Muscle of leg (tissue), 11 donors: Measurements from ENCODE around the gene TPRG1. TPM values are rescaled to one million over a fixed set of nuclear protein-coding genes. Genes with fewer than 3 reads are reported as not detected.

ENCODE experiments used
- DNase-seq: peaks from one replicate; pipeline ENCODE4 v3.0.0; 2013
- H3K27ac ChIP-seq: one replicate; pipeline ENCODE4 v1.5.1; 2013; ENCODE audit warnings: mild to moderate bottlenecking, low read length, control low read depth
- H3K27me3 ChIP-seq: one replicate; pipeline ENCODE4 v1.6.1; 2013; ENCODE audit warnings: low read length; ENCODE audit not compliant: control insufficient read depth, insufficient read depth
- H3K36me3 ChIP-seq: one replicate; pipeline ENCODE4 v1.6.1; 2013; ENCODE audit warnings: low read length; ENCODE audit not compliant: control insufficient read depth, insufficient read depth
- H3K4me1 ChIP-seq: one replicate; pipeline ENCODE4 v1.6.1; 2013; ENCODE audit warnings: low read length; ENCODE audit not compliant: control insufficient read depth, insufficient read depth
- H3K4me3 ChIP-seq: one replicate; pipeline ENCODE4 v1.5.1; 2013; ENCODE audit warnings: low read length, control low read depth
- H3K9me3 ChIP-seq: replicated peaks from 2 replicates; pipeline ENCODE4 v1.6.1; 2013; ENCODE audit warnings: low read depth, low read length; ENCODE audit not compliant: control insufficient read depth
- WGBS: methylation state at CpG from one replicate; pipeline ENCODE4 v1.1.5; 2013; ENCODE audit warnings: missing lambda C conversion rate; ENCODE audit not compliant: insufficient coverage; 5-methylcytosine and 5-hydroxymethylcytosine counted together
- polyA plus RNA-seq, 8 donors: library from polyadenylated mRNA; unstranded; fragments of 120-200 nt; gene quantifications; one replicate each; pipeline versions ENCODE4 v1.2.1 to v1.2.3, GENCODE V29; 2013; ENCODE audit warnings: inconsistent platforms in 1 of 8, low replicate concordance in 1 of 8; ENCODE audit not compliant: insufficient read length in 8 of 8, insufficient read depth in 1 of 8
- total RNA-seq: library from RNA; stranded (reverse); fragments of 120-200 nt; gene quantifications from one replicate; pipeline ENCODE4 v1.2.4, GENCODE V29; 2013

Gene TPRG1
- total and polyA plus RNA-seq, 9 donors = 1.2 to 5.6 (median 2.0) TPM

- Histone ChIP-seq H3K9me3 (no peaks in the 10 kb centered on the region), H3K27ac (no peak overlapping the region), H3K27me3 (no peaks in the 10 kb centered on the region), H3K4me3 (no peak overlapping the region), H3K4me1 (peaks cover 2% of the 10 kb centered on the region), H3K36me3 (no peaks in the 10 kb centered on the region)
- no CpG with 5 or more reads among the region's 1 CpG for WGBS
- DNase-seq = no peak
Measured at GRCh38 chr3:189305412-189305811, 133.6 kb downstream of the TPRG1 start.

- no peaks in the 10 kb centered on the region for H3K36me3 ChIP-seq
- H3K27me3 ChIP-seq = no peaks in the 10 kb centered on the region
- H3K4me3 ChIP-seq = no peak overlapping the region
- no peak overlapping the region for H3K27ac ChIP-seq
- H3K9me3 ChIP-seq = no peaks in the 10 kb centered on the region
- peaks cover 2% of the 10 kb centered on the region for H3K4me1 ChIP-seq
- DNase-seq = no peak
- 90% methylated on average over 2 of the region's 7 CpGs for WGBS
Measured at GRCh38 chr3:189307963-189308362, 136.2 kb downstream of the TPRG1 start.

GRCh38 chr3:189308608-189309007 lies 136.8 kb downstream of the TPRG1 start:
- no peak overlapping the region for H3K27ac ChIP-seq
- H3K4me3 ChIP-seq = no peak overlapping the region
- peaks cover 2% of the 10 kb centered on the region for H3K4me1 ChIP-seq
- no peaks in the 10 kb centered on the region for H3K9me3 ChIP-seq
- DNase-seq = peak; percentile 32
- no peaks in the 10 kb centered on the region for H3K36me3 ChIP-seq
- no peaks in the 10 kb centered on the region for H3K27me3 ChIP-seq

- DNase-seq = no peak
- WGBS = 55% methylated on average over 3 of the region's 6 CpGs
- Histone ChIP-seq H3K27ac (no peak overlapping the region), H3K27me3 (no peaks in the 10 kb centered on the region), H3K4me3 (no peak overlapping the region), H3K4me1 (no peaks in the 10 kb centered on the region), H3K9me3 (no peaks in the 10 kb centered on the region), H3K36me3 (no peaks in the 10 kb centered on the region)
Measured at GRCh38 chr3:189309400-189309975, 137.7 kb downstream of the TPRG1 start.

GRCh38 chr3:189311521-189311920 lies 139.8 kb downstream of the TPRG1 start:
- Histone ChIP-seq H3K27ac (no peak overlapping the region), H3K9me3 (no peaks in the 10 kb centered on the region), H3K36me3 (no peaks in the 10 kb centered on the region), H3K27me3 (no peaks in the 10 kb centered on the region), H3K4me3 (no peak overlapping the region), H3K4me1 (no peaks in the 10 kb centered on the region)
- no peak for DNase-seq
- WGBS = 71% methylated on average over 1 of the region's 2 CpGs

- no peaks in the 10 kb centered on the region for H3K36me3 ChIP-seq
- H3K27me3 ChIP-seq = no peaks in the 10 kb centered on the region
- DNase-seq = peak; percentile 61
- no CpG with 5 or more reads among the region's 4 CpGs for WGBS
- no peak overlapping the region for H3K27ac ChIP-seq
- H3K4me3 ChIP-seq = no peak overlapping the region
- no peaks in the 10 kb centered on the region for H3K9me3 ChIP-seq
- no peaks in the 10 kb centered on the region for H3K4me1 ChIP-seq
Measured at GRCh38 chr3:189312866-189313265, 141.1 kb downstream of the TPRG1 start.

GRCh38 chr3:189316296-189317019 lies 144.7 kb downstream of the TPRG1 start:
- Histone ChIP-seq H3K4me3 (no peak overlapping the region), H3K27ac (no peak overlapping the region), H3K27me3 (no peaks in the 10 kb centered on the region), H3K4me1 (no peaks in the 10 kb centered on the region), H3K36me3 (no peaks in the 10 kb centered on the region), H3K9me3 (no peaks in the 10 kb centered on the region)
- 46% methylated on average over 2 of the region's 6 CpGs for WGBS
- DNase-seq = no peak

DNA sequence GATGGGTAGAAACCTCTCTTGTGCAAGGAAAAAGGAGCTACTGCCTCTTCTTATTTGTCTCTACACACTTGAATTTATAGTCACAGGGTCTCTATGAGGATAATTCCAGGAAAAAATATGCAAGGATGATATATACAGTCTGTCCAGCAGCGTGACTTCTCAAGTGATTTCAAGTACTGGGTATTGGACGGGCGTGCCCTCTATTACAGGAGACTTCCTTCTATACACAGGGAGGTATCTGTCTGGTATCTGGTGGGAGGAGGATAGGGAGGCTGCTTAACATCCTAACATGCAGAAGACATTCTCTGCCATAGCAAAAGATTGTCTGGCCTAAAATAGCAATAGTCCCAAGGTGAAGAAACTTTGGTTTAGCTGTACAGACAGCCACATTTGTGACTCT lies 146.1 kb downstream of the TPRG1 start:
- Histone ChIP-seq H3K36me3 (no peaks in the 10 kb centered on the region), H3K4me3 (no peak overlapping the region), H3K27ac (no peak overlapping the region), H3K27me3 (no peaks in the 10 kb centered on the region), H3K9me3 (no peaks in the 10 kb centered on the region), H3K4me1 (peaks cover 3% of the 10 kb centered on the region)
- WGBS = no CpG with 5 or more reads among the region's 3 CpGs
- DNase-seq = no peak

- 100% methylated on average over 1 of the region's 3 CpGs for WGBS
- Histone ChIP-seq H3K27ac (no peak overlapping the region), H3K4me3 (no peak overlapping the region), H3K4me1 (peaks cover 5% of the 10 kb centered on the region), H3K9me3 (no peaks in the 10 kb centered on the region), H3K36me3 (no peaks in the 10 kb centered on the region), H3K27me3 (no peaks in the 10 kb centered on the region)
- DNase-seq = no peak
Measured at GRCh38 chr3:189320511-189320910, 148.7 kb downstream of the TPRG1 start.

- no peak overlapping the region for H3K27ac ChIP-seq
- no peaks in the 10 kb centered on the region for H3K9me3 ChIP-seq
- no peaks in the 10 kb centered on the region for H3K36me3 ChIP-seq
- peaks cover 5% of the 10 kb centered on the region for H3K4me1 ChIP-seq
- DNase-seq = peak; percentile 14
- H3K27me3 ChIP-seq = no peaks in the 10 kb centered on the region
- no peak overlapping the region for H3K4me3 ChIP-seq
- 50% methylated on average over 1 of the region's 4 CpGs for WGBS
Measured at GRCh38 chr3:189322339-189322738, 150.6 kb downstream of the TPRG1 start.
